NCI-H187 (cell line): ENCODE results near the gene PLK3.
"Not testable (repeated sequence)": the region's sequence is repeated elsewhere in the genome, so short reads cannot be mapped to it uniquely, and the experiment has no call there.

Source experiments
- DNase-seq, 2 experiments: peaks; one replicate each; lab custom pipeline; 2025; lab: John Stamatoyannopoulos, UW

PLK3 gene

GRCh38 chr1:44808938-44809917 is 9.1 kb downstream of the PLK3 start:
- DNase-seq, result no peak

GRCh38 chr1:44810101-44810761 is 10.1 kb downstream of the PLK3 start:
- no peak for DNase-seq

DNA sequence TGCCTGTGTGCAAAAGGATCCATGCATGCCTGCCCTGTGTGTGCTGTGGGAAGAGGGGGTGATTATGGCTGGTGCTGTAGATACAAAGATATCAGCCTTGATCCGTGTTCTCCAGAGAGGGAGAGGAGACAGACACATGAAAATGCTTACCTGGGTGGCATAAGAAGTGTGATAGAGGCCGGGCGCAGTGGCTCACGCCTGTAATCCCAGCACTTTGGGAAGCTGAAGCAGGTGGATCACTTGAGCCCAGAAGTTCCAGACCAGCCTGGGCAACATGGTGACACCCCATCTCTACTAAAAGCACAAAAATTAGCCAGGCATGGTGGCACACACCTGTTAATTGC is 10.6 kb downstream of the PLK3 start:
- DNase-seq, result not testable (repeated sequence)

GRCh38 chr1:44811234-44811633 is 11.1 kb downstream of the PLK3 start:
- no peak for DNase-seq

DNA sequence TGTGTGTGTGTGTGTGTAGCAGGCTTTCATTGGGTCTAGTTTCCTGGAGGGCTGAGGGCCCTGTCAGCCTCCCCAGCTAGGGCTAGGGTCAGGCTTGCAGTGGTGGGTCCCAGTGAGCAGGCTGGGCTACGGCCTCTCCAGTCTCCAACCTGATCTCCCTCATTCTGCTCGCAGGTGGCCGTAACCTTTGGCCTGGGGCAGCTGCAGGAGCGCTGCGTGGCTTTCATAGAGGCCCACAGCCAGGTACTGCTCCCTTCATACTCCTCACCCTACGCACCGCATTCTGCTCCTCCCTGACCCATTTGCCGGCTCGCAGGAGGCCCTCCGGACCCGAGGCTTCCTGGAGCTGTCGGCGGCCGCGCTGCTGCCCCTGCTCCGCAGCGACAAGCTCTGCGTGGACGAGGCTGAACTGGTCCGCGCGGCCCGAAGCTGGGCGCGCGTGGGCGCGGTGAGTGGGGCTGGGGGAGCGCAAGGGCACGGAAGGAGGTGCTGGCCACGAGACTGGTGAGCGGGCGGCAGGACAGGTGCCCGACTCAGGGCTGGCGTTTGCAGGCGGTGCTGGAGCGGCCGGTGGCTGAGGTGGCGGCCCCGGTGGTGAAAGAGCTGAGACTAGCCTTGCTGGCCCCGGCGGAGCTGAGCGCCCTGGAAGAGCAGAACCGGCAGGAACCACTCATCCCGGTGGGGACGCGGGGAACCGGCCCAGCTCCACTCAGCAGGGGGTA is 12.8 kb downstream of the PLK3 start:
- DNase-seq, result no peak

GRCh38 chr1:44815926-44816325 is 15.7 kb downstream of the PLK3 start:
- not testable (repeated sequence) for DNase-seq

- no peak for DNase-seq
Observed at GRCh38 chr1:44817307-44817706, 17.1 kb downstream of the PLK3 start.

- DNase-seq, result no peak
Observed at GRCh38 chr1:44817771-44818495, 17.8 kb downstream of the PLK3 start.

- DNase-seq, result no peak
Observed at GRCh38 chr1:44819196-44819607, 19.0 kb downstream of the PLK3 start.

DNA sequence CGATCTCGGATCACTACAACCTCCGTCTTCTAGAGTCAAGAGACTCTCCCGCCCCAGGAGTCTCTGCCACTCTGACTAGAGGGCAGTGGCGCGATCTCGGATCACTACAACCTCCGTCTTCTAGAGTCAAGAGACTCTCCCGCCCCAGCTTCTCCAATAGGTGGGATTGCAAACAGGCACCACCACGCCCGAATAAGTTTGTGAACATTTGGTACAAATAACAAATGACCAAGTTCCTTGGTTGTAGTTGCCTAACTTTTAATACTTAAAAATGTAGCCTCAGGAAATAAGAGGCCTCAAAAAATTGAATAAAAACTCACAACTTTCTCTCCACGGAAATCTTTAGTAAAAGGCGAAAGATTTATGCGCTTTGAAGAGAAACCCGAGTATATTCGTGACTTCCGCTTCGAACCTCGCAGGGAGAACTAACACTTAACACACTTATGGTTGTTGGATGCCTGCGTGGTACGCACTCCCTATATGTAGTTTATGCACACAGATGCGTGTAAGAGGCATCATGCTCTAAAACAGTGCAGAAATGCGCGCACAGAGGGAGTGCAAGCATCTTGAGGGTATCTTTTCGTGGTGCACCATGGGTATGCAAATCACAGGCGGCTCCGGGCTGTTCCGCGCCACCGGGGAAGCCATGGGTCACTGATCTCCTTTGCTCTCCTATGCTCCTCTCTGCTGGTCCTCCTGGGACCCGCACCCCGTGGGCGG is 19.6 kb downstream of the PLK3 start:
- peak in 1 of 2 experiments; percentile 32 for DNase-seq

GRCh38 chr1:44820328-44821239 is 20.4 kb downstream of the PLK3 start:
- no peak for DNase-seq

DNA sequence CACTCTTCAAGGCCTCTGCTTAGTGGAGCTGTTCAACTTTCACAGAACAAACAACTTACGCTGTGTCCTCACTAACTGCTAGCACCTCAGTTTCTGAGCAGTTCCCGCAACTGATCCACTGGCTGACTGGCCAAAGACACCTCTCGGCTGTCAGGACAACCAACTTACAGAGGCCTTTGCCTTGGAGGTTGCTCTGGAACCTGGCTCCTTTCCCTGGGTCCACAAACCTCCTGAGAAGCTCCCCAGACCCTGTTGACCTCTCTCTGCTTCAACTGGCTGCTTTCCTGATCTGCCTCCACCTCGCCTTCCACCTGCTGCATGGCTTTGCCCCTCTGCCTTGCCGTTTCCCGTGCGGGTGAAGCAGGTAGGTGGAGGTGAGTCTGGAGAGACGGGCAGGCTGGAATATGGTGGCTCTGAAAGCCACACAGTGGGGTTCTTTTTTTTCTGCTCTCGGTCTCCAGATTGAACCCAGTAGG is 21.1 kb downstream of the PLK3 start:
- DNase-seq, result no peak

DNA sequence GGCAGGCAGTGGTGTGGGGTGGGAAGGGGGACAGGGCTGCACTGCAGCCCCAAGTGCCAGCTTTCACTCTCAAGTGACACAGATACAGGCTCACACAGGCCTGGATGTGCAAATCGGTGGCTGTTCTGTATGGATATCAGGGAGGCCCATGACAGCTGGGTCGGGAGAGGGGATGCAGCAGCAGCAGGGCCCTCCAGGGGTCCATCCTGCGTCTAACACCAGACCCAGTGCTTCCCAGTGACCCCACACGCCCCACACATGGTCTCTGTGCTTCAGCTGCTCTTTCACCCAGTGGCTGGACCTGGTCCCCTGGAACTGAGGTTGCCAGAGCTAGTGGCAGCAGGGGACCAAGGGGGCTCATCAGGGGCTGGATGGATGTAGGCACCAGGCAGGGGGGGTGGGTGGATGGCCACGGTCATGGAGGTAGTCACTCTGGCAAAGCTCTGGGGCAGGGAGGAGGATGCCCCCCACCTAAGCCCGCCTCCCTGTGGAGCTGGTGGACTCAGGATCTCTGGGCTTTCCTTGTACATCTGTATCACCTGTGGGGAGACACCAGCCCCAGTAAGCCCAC is 22.0 kb downstream of the PLK3 start:
- DNase-seq, result no peak

GRCh38 chr1:44822981-44823451 is 22.8 kb downstream of the PLK3 start:
- DNase-seq, result no peak

DNA sequence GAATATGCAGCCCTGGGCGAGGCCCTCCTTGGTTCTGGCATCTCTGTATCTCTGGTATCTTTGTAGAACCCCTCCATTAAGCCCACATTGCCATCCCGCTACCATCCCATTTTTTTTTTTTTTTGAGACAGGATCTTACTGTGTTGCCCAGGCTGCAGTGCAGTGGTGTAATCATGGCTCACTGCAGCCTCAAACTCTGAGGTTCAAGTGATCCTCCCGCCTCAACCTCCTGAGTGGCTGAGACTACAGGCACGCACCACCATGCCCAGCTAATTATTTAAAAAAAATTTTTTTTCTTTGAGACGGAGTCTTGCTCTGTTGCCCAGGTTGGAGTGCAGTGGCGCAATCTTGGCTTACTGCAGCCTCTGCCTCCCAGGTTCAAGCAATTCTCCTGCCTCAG is 24.2 kb downstream of the PLK3 start:
- DNase-seq, result not testable (repeated sequence)

GRCh38 chr1:44826375-44827196 is 26.4 kb downstream of the PLK3 start:
- DNase-seq, result no peak

- DNase-seq, result no peak
Observed at GRCh38 chr1:44827197-44828002, 27.2 kb downstream of the PLK3 start.
